SK-N-SH (cell line): ENCODE results near the gene RANBP10.

Experiments used
- POLR2AphosphoS5 ChIP-seq: IDR thresholded peaks from 2 replicates; pipeline ENCODE4 v1.6.1; 2012; ENCODE audit warnings: low read depth, low read length
- SIN3A ChIP-seq: IDR thresholded peaks from 2 replicates; pipeline ENCODE4 v1.6.1; 2012; ENCODE audit warnings: low read depth, mild to moderate bottlenecking, low read length, moderate library complexity, borderline replicate concordance
- TF ChIP-seq, protein P1 (sequence below): fragments of 200-600 bp; sonication (generic); IDR thresholded peaks from 2 replicates; pipeline ENCODE4 v1.6.1; 2017; ENCODE audit warnings: antibody characterized with exemption, mild to moderate bottlenecking, moderate library complexity
- TF ChIP-seq, protein P2 (sequence below): IDR thresholded peaks from 2 replicates; pipeline ENCODE4; 2012
- TF ChIP-seq, protein P3 (sequence below): IDR thresholded peaks from 2 replicates; pipeline ENCODE4 v1.6.1; 2012; ENCODE audit warnings: mild to moderate bottlenecking, low read depth, low read length, moderate library complexity

DNA sequence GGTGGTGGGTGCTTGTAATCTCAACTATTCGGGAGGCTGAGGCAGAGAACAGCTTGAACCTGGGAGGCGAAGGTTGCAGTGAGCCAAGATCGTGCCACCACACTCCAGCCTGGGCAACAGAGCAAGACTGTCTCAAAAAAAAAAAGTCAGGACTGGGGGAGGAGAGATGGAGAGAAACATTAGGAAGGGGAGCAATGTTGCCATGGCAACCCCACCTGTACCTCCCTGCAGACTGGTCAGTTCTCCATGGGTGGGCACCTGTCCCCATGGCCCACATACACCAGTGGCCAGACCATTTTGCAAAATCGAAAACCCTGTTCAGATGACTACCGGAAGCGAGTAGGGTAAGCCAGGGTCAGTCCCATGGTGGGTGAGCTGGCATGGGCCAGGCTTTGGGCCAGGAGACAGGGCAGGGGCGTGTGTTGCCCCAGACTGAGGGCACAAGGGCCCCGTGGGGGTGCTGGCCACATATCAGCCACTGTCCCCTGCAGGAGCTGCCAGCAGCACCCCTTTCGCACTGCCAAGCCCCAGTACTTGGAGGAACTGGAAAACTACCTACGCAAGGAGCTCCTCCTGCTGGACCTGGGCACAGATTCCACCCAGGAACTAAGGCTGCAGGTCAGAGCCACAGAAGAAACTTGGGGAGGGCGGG, 14.4 kb upstream of the RANBP10 start:
- no peak for TF ChIP-seq SIN3A
- TF ChIP-seq, protein P1, sequence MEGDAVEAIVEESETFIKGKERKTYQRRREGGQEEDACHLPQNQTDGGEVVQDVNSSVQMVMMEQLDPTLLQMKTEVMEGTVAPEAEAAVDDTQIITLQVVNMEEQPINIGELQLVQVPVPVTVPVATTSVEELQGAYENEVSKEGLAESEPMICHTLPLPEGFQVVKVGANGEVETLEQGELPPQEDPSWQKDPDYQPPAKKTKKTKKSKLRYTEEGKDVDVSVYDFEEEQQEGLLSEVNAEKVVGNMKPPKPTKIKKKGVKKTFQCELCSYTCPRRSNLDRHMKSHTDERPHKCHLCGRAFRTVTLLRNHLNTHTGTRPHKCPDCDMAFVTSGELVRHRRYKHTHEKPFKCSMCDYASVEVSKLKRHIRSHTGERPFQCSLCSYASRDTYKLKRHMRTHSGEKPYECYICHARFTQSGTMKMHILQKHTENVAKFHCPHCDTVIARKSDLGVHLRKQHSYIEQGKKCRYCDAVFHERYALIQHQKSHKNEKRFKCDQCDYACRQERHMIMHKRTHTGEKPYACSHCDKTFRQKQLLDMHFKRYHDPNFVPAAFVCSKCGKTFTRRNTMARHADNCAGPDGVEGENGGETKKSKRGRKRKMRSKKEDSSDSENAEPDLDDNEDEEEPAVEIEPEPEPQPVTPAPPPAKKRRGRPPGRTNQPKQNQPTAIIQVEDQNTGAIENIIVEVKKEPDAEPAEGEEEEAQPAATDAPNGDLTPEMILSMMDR, result no peak
- TF ChIP-seq, protein P2, sequence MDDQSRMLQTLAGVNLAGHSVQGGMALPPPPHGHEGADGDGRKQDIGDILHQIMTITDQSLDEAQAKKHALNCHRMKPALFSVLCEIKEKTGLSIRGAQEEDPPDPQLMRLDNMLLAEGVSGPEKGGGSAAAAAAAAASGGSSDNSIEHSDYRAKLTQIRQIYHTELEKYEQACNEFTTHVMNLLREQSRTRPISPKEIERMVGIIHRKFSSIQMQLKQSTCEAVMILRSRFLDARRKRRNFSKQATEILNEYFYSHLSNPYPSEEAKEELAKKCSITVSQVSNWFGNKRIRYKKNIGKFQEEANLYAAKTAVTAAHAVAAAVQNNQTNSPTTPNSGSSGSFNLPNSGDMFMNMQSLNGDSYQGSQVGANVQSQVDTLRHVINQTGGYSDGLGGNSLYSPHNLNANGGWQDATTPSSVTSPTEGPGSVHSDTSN, result no peak
- TF ChIP-seq, protein P3, sequence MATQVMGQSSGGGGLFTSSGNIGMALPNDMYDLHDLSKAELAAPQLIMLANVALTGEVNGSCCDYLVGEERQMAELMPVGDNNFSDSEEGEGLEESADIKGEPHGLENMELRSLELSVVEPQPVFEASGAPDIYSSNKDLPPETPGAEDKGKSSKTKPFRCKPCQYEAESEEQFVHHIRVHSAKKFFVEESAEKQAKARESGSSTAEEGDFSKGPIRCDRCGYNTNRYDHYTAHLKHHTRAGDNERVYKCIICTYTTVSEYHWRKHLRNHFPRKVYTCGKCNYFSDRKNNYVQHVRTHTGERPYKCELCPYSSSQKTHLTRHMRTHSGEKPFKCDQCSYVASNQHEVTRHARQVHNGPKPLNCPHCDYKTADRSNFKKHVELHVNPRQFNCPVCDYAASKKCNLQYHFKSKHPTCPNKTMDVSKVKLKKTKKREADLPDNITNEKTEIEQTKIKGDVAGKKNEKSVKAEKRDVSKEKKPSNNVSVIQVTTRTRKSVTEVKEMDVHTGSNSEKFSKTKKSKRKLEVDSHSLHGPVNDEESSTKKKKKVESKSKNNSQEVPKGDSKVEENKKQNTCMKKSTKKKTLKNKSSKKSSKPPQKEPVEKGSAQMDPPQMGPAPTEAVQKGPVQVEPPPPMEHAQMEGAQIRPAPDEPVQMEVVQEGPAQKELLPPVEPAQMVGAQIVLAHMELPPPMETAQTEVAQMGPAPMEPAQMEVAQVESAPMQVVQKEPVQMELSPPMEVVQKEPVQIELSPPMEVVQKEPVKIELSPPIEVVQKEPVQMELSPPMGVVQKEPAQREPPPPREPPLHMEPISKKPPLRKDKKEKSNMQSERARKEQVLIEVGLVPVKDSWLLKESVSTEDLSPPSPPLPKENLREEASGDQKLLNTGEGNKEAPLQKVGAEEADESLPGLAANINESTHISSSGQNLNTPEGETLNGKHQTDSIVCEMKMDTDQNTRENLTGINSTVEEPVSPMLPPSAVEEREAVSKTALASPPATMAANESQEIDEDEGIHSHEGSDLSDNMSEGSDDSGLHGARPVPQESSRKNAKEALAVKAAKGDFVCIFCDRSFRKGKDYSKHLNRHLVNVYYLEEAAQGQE, result no peak
- TF ChIP-seq POLR2AphosphoS5, result no peak
